SIG-M5 treated with dmso at 0.1 percent for 504 hours (cell line): ENCODE data around the gene DIP2A.
A peak's percentile ranks its signal among the peaks of the same experiment; 100 is the strongest.
"Not testable (repeated sequence)": the region's sequence is repeated elsewhere in the genome, so short reads cannot be mapped to it uniquely, and the experiment has no call there.

Source experiments
- DNase-seq: peaks from one replicate; lab custom pipeline; 2025; ENCODE audit not compliant: unreplicated experiment; lab: John Stamatoyannopoulos, UW

The DIP2A gene

GRCh38 chr21:46448108-46448507 is 10.6 kb upstream of the DIP2A start:
- no peak for DNase-seq

GRCh38 chr21:46448855-46449254 is 9.8 kb upstream of the DIP2A start:
- not testable (repeated sequence) for DNase-seq

GRCh38 chr21:46452710-46453109 is 6.0 kb upstream of the DIP2A start:
- no peak for DNase-seq

GRCh38 chr21:46454142-46454541 is 4.5 kb upstream of the DIP2A start:
- DNase-seq = no peak

- no peak for DNase-seq
These were observed 3.9 kb upstream of the DIP2A start for GRCh38 chr21:46454634-46455390.

- DNase-seq = no peak
These were observed 2.9 kb upstream of the DIP2A start for GRCh38 chr21:46455575-46456385.

- no peak for DNase-seq
These were observed 1.9 kb upstream of the DIP2A start for GRCh38 chr21:46456750-46457149.

GRCh38 chr21:46457801-46458314 is 833 bp upstream of the DIP2A start:
- peak; percentile 58 for DNase-seq

GRCh38 chr21:46459024-46459355 is 299 bp downstream of the DIP2A start:
- no peak for DNase-seq

- DNase-seq = peak; percentile 35
These were observed 843 bp downstream of the DIP2A start for GRCh38 chr21:46459356-46460112.

GRCh38 chr21:46461909-46462308 is 3.2 kb downstream of the DIP2A start:
- no peak for DNase-seq

GRCh38 chr21:46465153-46465552 is 6.5 kb downstream of the DIP2A start:
- not testable (repeated sequence) for DNase-seq

- DNase-seq = peak; percentile 13
These were observed 7.0 kb downstream of the DIP2A start for GRCh38 chr21:46465651-46466050.

- DNase-seq = no peak
These were observed 9.6 kb downstream of the DIP2A start for GRCh38 chr21:46468108-46468774.

GRCh38 chr21:46469275-46469674 is 10.6 kb downstream of the DIP2A start:
- DNase-seq = no peak

GRCh38 chr21:46471514-46471913 is 12.8 kb downstream of the DIP2A start:
- no peak for DNase-seq

- DNase-seq = peak; percentile 86
These were observed 13.6 kb downstream of the DIP2A start for GRCh38 chr21:46472246-46472645.

GRCh38 chr21:46474382-46474781 is 15.7 kb downstream of the DIP2A start:
- no peak for DNase-seq

- no peak for DNase-seq
These were observed 16.6 kb downstream of the DIP2A start for GRCh38 chr21:46475296-46475695.

- DNase-seq = no peak
These were observed 19.1 kb downstream of the DIP2A start for GRCh38 chr21:46477765-46478164.

GRCh38 chr21:46478910-46479309 is 20.2 kb downstream of the DIP2A start:
- no peak for DNase-seq
